Muscle layer of duodenum (tissue), 2 donors: Measurements from ENCODE around the gene NR2F2.

Source experiments
- H3K27ac ChIP-seq: one replicate; pipeline ENCODE4 v1.7.0; 2013; ENCODE audit warnings: mild to moderate bottlenecking, low read length
- H3K27me3 ChIP-seq: one replicate; pipeline ENCODE4 v1.7.0; 2013; ENCODE audit warnings: low read depth, mild to moderate bottlenecking, control low read depth, low read length
- H3K36me3 ChIP-seq, 2 donors: one replicate each; pipeline ENCODE4 v1.7.0; 2013; ENCODE audit warnings: low read length in 2 of 2, control low read depth in 1 of 2, mild to moderate bottlenecking in 1 of 2; ENCODE audit not compliant: insufficient read depth in 2 of 2, control insufficient read depth in 1 of 2
- H3K4me1 ChIP-seq, 2 donors: one replicate each; pipeline ENCODE4 v1.7.0; 2013; ENCODE audit warnings: low read length in 2 of 2, mild to moderate bottlenecking in 2 of 2, control low read depth in 1 of 2, moderate library complexity in 1 of 2; ENCODE audit not compliant: insufficient read depth in 2 of 2, control insufficient read depth in 1 of 2
- H3K4me3 ChIP-seq, 2 donors: one replicate each; pipeline ENCODE4 v1.7.0; 2013; ENCODE audit warnings: low read length in 2 of 2, low read depth in 1 of 2, mild to moderate bottlenecking in 1 of 2
- H3K9me3 ChIP-seq, 2 donors: one replicate each; pipeline ENCODE4 v1.7.0; 2013; ENCODE audit warnings: low read length in 2 of 2, control low read depth in 1 of 2, mild to moderate bottlenecking in 1 of 2; ENCODE audit not compliant: control insufficient read depth in 1 of 2
- donor health status: healthy.

Gene NR2F2

GRCh38 chr15:96345560-96346399 is 15.3 kb downstream of the NR2F2 start:
- no peaks in the 10 kb centered on the region for H3K36me3 ChIP-seq
- H3K27ac ChIP-seq: peak overlapping the region; percentile 74
- H3K4me1 ChIP-seq: peaks cover 3 to 46% of the 10 kb centered on the region in 2 donors
- peaks cover 4% of the 10 kb centered on the region for H3K27me3 ChIP-seq
- peak overlapping the region; percentile 56 to 73 for H3K4me3 ChIP-seq
- no peaks in the 10 kb centered on the region for H3K9me3 ChIP-seq

GRCh38 chr15:96346409-96346970 is 16.0 kb downstream of the NR2F2 start:
- peaks cover 4% of the 10 kb centered on the region for H3K27me3 ChIP-seq

GRCh38 chr15:96347181-96348111 is 16.9 kb downstream of the NR2F2 start:
- Histone ChIP-seq H3K27ac (peak overlapping the region; percentile 33), H3K9me3 (no peaks in the 10 kb centered on the region), H3K4me1 (peaks cover 0 to 37% of the 10 kb centered on the region in 2 donors), H3K36me3 (no peaks in the 10 kb centered on the region), H3K27me3 (peaks cover 4% of the 10 kb centered on the region), H3K4me3 (peak overlapping the region; percentile 17 to 23)

More at GRCh38 chr15:96346409-96346970, 16.0 kb downstream of the NR2F2 start:
- Histone ChIP-seq H3K36me3 (no peaks in the 10 kb centered on the region), H3K27ac (peak overlapping the region; percentile 74), H3K9me3 (no peaks in the 10 kb centered on the region), H3K4me1 (peaks cover 1 to 43% of the 10 kb centered on the region in 2 donors), H3K4me3 (peak overlapping the region; percentile 56 to 73)

- Histone ChIP-seq H3K4me1 (peaks cover 0 to 37% of the 10 kb centered on the region in 2 donors), H3K27me3 (no peaks in the 10 kb centered on the region), H3K27ac (peak overlapping the region; percentile 45), H3K9me3 (no peaks in the 10 kb centered on the region), H3K36me3 (no peaks in the 10 kb centered on the region), H3K4me3 (no peak overlapping the region)
These were observed 17.9 kb downstream of the NR2F2 start for GRCh38 chr15:96348112-96349027.

GRCh38 chr15:96349034-96349856 is 18.7 kb downstream of the NR2F2 start:
- Histone ChIP-seq H3K4me3 (no peak overlapping the region), H3K4me1 (peaks cover 0 to 37% of the 10 kb centered on the region in 2 donors), H3K27ac (peak overlapping the region; percentile 65), H3K36me3 (no peaks in the 10 kb centered on the region), H3K27me3 (no peaks in the 10 kb centered on the region), H3K9me3 (no peaks in the 10 kb centered on the region)

GRCh38 chr15:96349857-96350720 is 19.6 kb downstream of the NR2F2 start:
- Histone ChIP-seq H3K27me3 (no peaks in the 10 kb centered on the region), H3K4me1 (peaks cover under 1 to 31% of the 10 kb centered on the region in 2 donors), H3K27ac (peak overlapping the region; percentile 65), H3K9me3 (no peaks in the 10 kb centered on the region), H3K36me3 (no peaks in the 10 kb centered on the region), H3K4me3 (peak overlapping the region in 1 of 2 donors; percentile 2)

- H3K27ac ChIP-seq: peak overlapping the region; percentile 65
- peaks cover 9% of the 10 kb centered on the region for H3K27me3 ChIP-seq
- H3K4me3 ChIP-seq: no peak overlapping the region
- no peaks in the 10 kb centered on the region for H3K9me3 ChIP-seq
- no peaks in the 10 kb centered on the region for H3K36me3 ChIP-seq
- H3K4me1 ChIP-seq: peaks cover 5 to 34% of the 10 kb centered on the region in 2 donors
These were observed 20.6 kb downstream of the NR2F2 start for GRCh38 chr15:96350934-96351724.

- H3K4me3 ChIP-seq: no peak overlapping the region
- H3K27me3 ChIP-seq: peaks cover 15% of the 10 kb centered on the region
- no peaks in the 10 kb centered on the region for H3K36me3 ChIP-seq
- peaks cover 5 to 33% of the 10 kb centered on the region in 2 donors for H3K4me1 ChIP-seq
- no peaks in the 10 kb centered on the region for H3K9me3 ChIP-seq
- peak overlapping the region; percentile 41 for H3K27ac ChIP-seq
These were observed 21.5 kb downstream of the NR2F2 start for GRCh38 chr15:96351761-96352603.
